ENCODE data around the gene PAK1.

Gene PAK1

DNA sequence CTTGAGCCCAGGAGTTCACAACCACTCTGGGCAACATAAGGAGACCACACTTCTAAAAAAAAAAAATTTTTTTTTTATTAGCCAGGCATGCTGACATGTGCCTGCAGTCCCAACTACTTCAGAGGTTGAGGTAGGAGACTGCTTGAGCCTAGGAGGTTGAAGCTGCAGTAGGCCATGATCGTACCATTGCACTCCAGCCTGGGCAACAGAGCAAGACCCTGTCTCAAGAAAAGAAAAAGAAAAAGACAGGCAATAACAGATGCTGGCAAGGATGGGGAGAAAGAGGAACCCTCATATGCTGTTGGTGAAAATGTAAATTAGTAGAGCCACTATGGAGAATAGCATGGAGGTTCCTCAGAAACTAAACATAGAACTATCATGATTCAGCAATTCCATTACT is 64.8 kb downstream of the PAK1 start:
- Histone ChIP-seq H3K9ac (ENCODE audit: low read length) (no peak overlapping the region), H3K27me3 (ENCODE audit: insufficient read depth, low read length, poor library complexity) (no peaks in the 10 kb centered on the region), H4K8ac (ENCODE audit: low read depth, low read length) (no peak overlapping the region), H3K79me2 (ENCODE audit: control insufficient read depth, insufficient read depth, low read length) (peaks cover 54% of the 10 kb centered on the region), H3K36me3 (ENCODE audit: control insufficient read depth, insufficient read depth, low read length) (no peaks in the 10 kb centered on the region), H2BK15ac (replicated peaks; ENCODE audit: low read depth) (no peak overlapping the region), H3K4me3 (ENCODE audit: low read length) (no peak overlapping the region), H4K5ac (ENCODE audit: low read length) (no peak overlapping the region), H3K27ac (ENCODE audit: low read depth, low read length) (no peak overlapping the region), H3K4me1 (ENCODE audit: control insufficient read depth, low read depth, low read length) (peaks cover 14% of the 10 kb centered on the region), H3K79me1 (ENCODE audit: low read length) (peaks cover 10% of the 10 kb centered on the region), H3K23ac (ENCODE audit: low read length) (no peak overlapping the region), H3K18ac (ENCODE audit: low read length) (no peak overlapping the region), H3K4me2 (ENCODE audit: low read length) (no peak overlapping the region), H2BK120ac (ENCODE audit: low read depth, low read length) (no peak overlapping the region), H2BK5ac (ENCODE audit: low read length) (no peak overlapping the region), H3K56ac (ENCODE audit: low read length) (no peak overlapping the region), H3K4ac (ENCODE audit: low read depth, low read length) (no peak overlapping the region), H2AK5ac (ENCODE audit: low read length) (no peak overlapping the region)
- no CpG with 5 or more reads among the region's 1 CpG for WGBS (ENCODE audit: extremely low coverage, insufficient coverage, low lambda C conversion rate)
- no peak for DNase-seq

DNA sequence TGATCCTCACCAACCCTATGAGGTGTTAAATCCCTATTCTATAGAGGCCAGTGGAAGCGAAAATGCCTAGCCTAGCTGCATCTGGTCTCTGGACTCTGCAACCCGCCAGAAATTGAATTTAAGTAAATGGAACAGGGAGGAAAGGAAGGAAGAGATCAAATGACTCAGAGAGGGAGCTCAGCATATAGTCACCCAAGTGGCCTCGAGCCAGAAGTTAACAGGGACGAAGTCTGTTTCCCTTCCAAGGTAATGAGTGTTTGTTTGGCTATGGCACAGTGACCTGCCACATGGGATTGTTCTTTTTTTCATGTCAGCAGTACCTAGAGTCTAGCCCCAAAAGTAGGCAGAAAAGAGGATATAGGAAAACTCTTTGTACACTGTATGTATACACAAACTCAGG is 66.3 kb downstream of the PAK1 start:
- H3K9ac ChIP-seq (ENCODE audit: low read length) = no peak overlapping the region
- H2BK15ac ChIP-seq (replicated peaks; ENCODE audit: low read depth) = no peak overlapping the region
- no peak overlapping the region for H3K18ac ChIP-seq (ENCODE audit: low read length)
- peaks cover 67% of the 10 kb centered on the region for H3K79me2 ChIP-seq (ENCODE audit: control insufficient read depth, insufficient read depth, low read length)
- no peak overlapping the region for H2AK5ac ChIP-seq (ENCODE audit: low read length)
- no CpG with 5 or more reads among the region's 4 CpGs for WGBS (ENCODE audit: extremely low coverage, insufficient coverage, low lambda C conversion rate)
- H3K23ac ChIP-seq (ENCODE audit: low read length) = no peak overlapping the region
- H2BK120ac ChIP-seq (ENCODE audit: low read depth, low read length) = no peak overlapping the region
- no peak overlapping the region for H4K5ac ChIP-seq (ENCODE audit: low read length)
- H3K27ac ChIP-seq (ENCODE audit: low read depth, low read length) = no peak overlapping the region
- H3K36me3 ChIP-seq (ENCODE audit: control insufficient read depth, insufficient read depth, low read length) = no peaks in the 10 kb centered on the region
- H3K79me1 ChIP-seq (ENCODE audit: low read length) = peaks cover 14% of the 10 kb centered on the region
- no peak overlapping the region for H3K56ac ChIP-seq (ENCODE audit: low read length)
- no peak overlapping the region for H3K4me3 ChIP-seq (ENCODE audit: low read length)
- H3K4me1 ChIP-seq (ENCODE audit: control insufficient read depth, low read depth, low read length) = peaks cover 11% of the 10 kb centered on the region
- H3K4me2 ChIP-seq (ENCODE audit: low read length) = no peak overlapping the region
- no peaks in the 10 kb centered on the region for H3K27me3 ChIP-seq (ENCODE audit: insufficient read depth, low read length, poor library complexity)
- DNase-seq = peak; percentile 37
- no peak overlapping the region for H3K4ac ChIP-seq (ENCODE audit: low read depth, low read length)
- no peak overlapping the region for H4K8ac ChIP-seq (ENCODE audit: low read depth, low read length)
- no peak overlapping the region for H2BK5ac ChIP-seq (ENCODE audit: low read length)

- Histone ChIP-seq H3K23ac (ENCODE audit: low read length) (no peak overlapping the region), H3K18ac (ENCODE audit: low read length) (no peak overlapping the region), H3K79me1 (ENCODE audit: low read length) (peaks cover 16% of the 10 kb centered on the region), H2BK15ac (replicated peaks; ENCODE audit: low read depth) (no peak overlapping the region), H3K4me1 (ENCODE audit: control insufficient read depth, low read depth, low read length) (peaks cover 15% of the 10 kb centered on the region), H3K4ac (ENCODE audit: low read depth, low read length) (no peak overlapping the region), H3K79me2 (ENCODE audit: control insufficient read depth, insufficient read depth, low read length) (peaks cover 72% of the 10 kb centered on the region), H2AK5ac (ENCODE audit: low read length) (no peak overlapping the region), H4K5ac (ENCODE audit: low read length) (no peak overlapping the region), H3K27me3 (ENCODE audit: insufficient read depth, low read length, poor library complexity) (no peaks in the 10 kb centered on the region), H3K4me2 (ENCODE audit: low read length) (no peak overlapping the region), H2BK5ac (ENCODE audit: low read length) (no peak overlapping the region), H3K56ac (ENCODE audit: low read length) (no peak overlapping the region), H3K9ac (ENCODE audit: low read length) (no peak overlapping the region), H2BK120ac (ENCODE audit: low read depth, low read length) (no peak overlapping the region), H4K8ac (ENCODE audit: low read depth, low read length) (no peak overlapping the region), H3K4me3 (ENCODE audit: low read length) (no peak overlapping the region), H3K36me3 (ENCODE audit: control insufficient read depth, insufficient read depth, low read length) (no peaks in the 10 kb centered on the region), H3K27ac (ENCODE audit: low read depth, low read length) (no peak overlapping the region)
- whole genome bisulfite sequencing (ENCODE audit: extremely low coverage, insufficient coverage, low lambda C conversion rate) = no CpG with 5 or more reads among the region's 3 CpGs
- no peak for DNase-seq
These were observed 67.5 kb downstream of the PAK1 start for GRCh38 chr11:77406396-77406795.

GRCh38 chr11:77403211-77403610 is 70.7 kb downstream of the PAK1 start:
- Histone ChIP-seq H4K8ac (ENCODE audit: low read depth, low read length) (no peak overlapping the region), H3K79me1 (ENCODE audit: low read length) (peaks cover 18% of the 10 kb centered on the region), H3K23ac (ENCODE audit: low read length) (no peak overlapping the region), H3K4me2 (ENCODE audit: low read length) (no peak overlapping the region), H2BK5ac (ENCODE audit: low read length) (no peak overlapping the region), H2BK120ac (ENCODE audit: low read depth, low read length) (no peak overlapping the region), H3K36me3 (ENCODE audit: control insufficient read depth, insufficient read depth, low read length) (no peaks in the 10 kb centered on the region), H3K9ac (ENCODE audit: low read length) (no peak overlapping the region), H3K4me3 (ENCODE audit: low read length) (no peak overlapping the region), H2AK5ac (ENCODE audit: low read length) (no peak overlapping the region), H3K56ac (ENCODE audit: low read length) (no peak overlapping the region), H3K4me1 (ENCODE audit: control insufficient read depth, low read depth, low read length) (peaks cover 11% of the 10 kb centered on the region), H2BK15ac (replicated peaks; ENCODE audit: low read depth) (no peak overlapping the region), H3K27ac (ENCODE audit: low read depth, low read length) (no peak overlapping the region), H3K18ac (ENCODE audit: low read length) (no peak overlapping the region), H3K79me2 (ENCODE audit: control insufficient read depth, insufficient read depth, low read length) (peaks cover 62% of the 10 kb centered on the region), H3K4ac (ENCODE audit: low read depth, low read length) (no peak overlapping the region), H4K5ac (ENCODE audit: low read length) (no peak overlapping the region), H3K27me3 (ENCODE audit: insufficient read depth, low read length, poor library complexity) (no peaks in the 10 kb centered on the region)
- no CpG with 5 or more reads among the region's 1 CpG for WGBS (ENCODE audit: extremely low coverage, insufficient coverage, low lambda C conversion rate)
- DNase-seq = no peak

DNA sequence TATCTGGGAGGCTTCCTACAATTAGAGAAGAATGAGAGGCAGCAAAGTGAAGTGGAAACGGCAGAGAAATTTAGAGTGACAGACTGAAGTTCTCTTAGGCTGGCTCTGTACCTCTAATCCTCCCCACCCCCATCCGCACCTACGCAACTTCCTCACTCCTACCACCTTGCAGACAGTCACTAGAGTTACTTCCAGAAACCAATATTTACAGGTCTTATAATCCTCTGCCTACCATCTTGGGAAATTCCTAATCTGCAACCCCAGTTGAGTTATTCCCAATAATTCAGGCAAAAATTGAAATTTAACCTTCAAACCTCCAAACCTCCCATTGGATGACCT is 71.7 kb downstream of the PAK1 start:
- Histone ChIP-seq H3K56ac (ENCODE audit: low read length) (no peak overlapping the region), H2AK5ac (ENCODE audit: low read length) (no peak overlapping the region), H3K23ac (ENCODE audit: low read length) (no peak overlapping the region), H3K79me1 (ENCODE audit: low read length) (peaks cover 21% of the 10 kb centered on the region), H3K4me2 (ENCODE audit: low read length) (no peak overlapping the region), H3K9ac (ENCODE audit: low read length) (no peak overlapping the region), H3K79me2 (ENCODE audit: control insufficient read depth, insufficient read depth, low read length) (peaks cover 64% of the 10 kb centered on the region), H2BK15ac (replicated peaks; ENCODE audit: low read depth) (no peak overlapping the region), H3K27me3 (ENCODE audit: insufficient read depth, low read length, poor library complexity) (no peaks in the 10 kb centered on the region), H3K4me3 (ENCODE audit: low read length) (no peak overlapping the region), H2BK120ac (ENCODE audit: low read depth, low read length) (no peak overlapping the region), H2BK5ac (ENCODE audit: low read length) (no peak overlapping the region), H3K36me3 (ENCODE audit: control insufficient read depth, insufficient read depth, low read length) (no peaks in the 10 kb centered on the region), H3K18ac (ENCODE audit: low read length) (no peak overlapping the region), H3K4ac (ENCODE audit: low read depth, low read length) (no peak overlapping the region), H4K5ac (ENCODE audit: low read length) (no peak overlapping the region), H3K4me1 (ENCODE audit: control insufficient read depth, low read depth, low read length) (peaks cover 4% of the 10 kb centered on the region), H4K8ac (ENCODE audit: low read depth, low read length) (no peak overlapping the region), H3K27ac (ENCODE audit: low read depth, low read length) (no peak overlapping the region)
- WGBS (ENCODE audit: extremely low coverage, insufficient coverage, low lambda C conversion rate) = no CpG with 5 or more reads among the region's 3 CpGs
- DNase-seq = no peak

DNA sequence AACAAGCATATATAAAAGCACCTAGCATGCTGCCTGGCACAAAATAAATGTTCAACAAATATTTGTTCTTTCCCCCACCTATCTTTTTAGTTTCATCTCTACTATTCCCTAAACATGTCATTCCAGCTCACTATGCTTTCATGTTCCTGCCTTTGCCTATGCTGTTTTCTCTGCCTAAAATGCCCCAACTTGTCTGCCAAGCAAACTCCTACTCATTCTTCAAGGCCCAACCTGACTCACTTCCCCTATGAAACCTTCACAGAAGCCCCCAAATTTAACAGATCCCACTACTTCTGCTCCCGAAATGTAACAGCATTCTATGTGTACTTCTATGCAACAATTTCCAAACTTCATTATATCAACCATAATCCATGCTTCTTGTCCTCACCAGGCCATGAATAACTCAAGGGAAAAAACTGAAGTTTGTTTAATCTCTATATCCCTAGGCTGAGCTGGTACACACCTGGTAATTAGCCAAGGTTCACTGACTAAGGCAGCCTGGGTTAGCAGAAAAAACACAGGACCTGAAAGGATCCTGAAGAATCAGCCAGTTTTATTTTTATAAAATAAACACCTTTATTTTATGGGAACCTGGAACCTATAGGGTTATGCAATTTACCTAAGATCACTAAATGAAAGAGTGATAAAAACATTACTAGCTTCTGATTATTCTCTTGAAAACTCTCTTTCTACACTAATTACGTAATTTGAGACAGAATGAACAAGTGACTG is 72.2 kb downstream of the PAK1 start:
- Histone ChIP-seq H3K27ac (ENCODE audit: low read depth, low read length) (no peak overlapping the region), H3K4me2 (ENCODE audit: low read length) (no peak overlapping the region), H3K56ac (ENCODE audit: low read length) (no peak overlapping the region), H2BK5ac (ENCODE audit: low read length) (no peak overlapping the region), H3K23ac (ENCODE audit: low read length) (no peak overlapping the region), H3K27me3 (ENCODE audit: insufficient read depth, low read length, poor library complexity) (no peaks in the 10 kb centered on the region), H3K4me3 (ENCODE audit: low read length) (no peak overlapping the region), H4K5ac (ENCODE audit: low read length) (no peak overlapping the region), H3K9ac (ENCODE audit: low read length) (no peak overlapping the region), H2BK15ac (replicated peaks; ENCODE audit: low read depth) (no peak overlapping the region), H3K79me2 (ENCODE audit: control insufficient read depth, insufficient read depth, low read length) (peaks cover 67% of the 10 kb centered on the region), H2AK5ac (ENCODE audit: low read length) (no peak overlapping the region), H3K18ac (ENCODE audit: low read length) (no peak overlapping the region), H4K8ac (ENCODE audit: low read depth, low read length) (no peak overlapping the region), H3K79me1 (ENCODE audit: low read length) (peaks cover 19% of the 10 kb centered on the region), H3K4ac (ENCODE audit: low read depth, low read length) (no peak overlapping the region), H2BK120ac (ENCODE audit: low read depth, low read length) (no peak overlapping the region), H3K4me1 (ENCODE audit: control insufficient read depth, low read depth, low read length) (peaks cover 4% of the 10 kb centered on the region), H3K36me3 (ENCODE audit: control insufficient read depth, insufficient read depth, low read length) (no peaks in the 10 kb centered on the region)
- 100% methylated on average over 1 of the region's 2 CpGs for WGBS (ENCODE audit: extremely low coverage, insufficient coverage, low lambda C conversion rate)
- DNase-seq = no peak
